Caco-2 (cell line): ENCODE results near the gene PUSL1. TPM values are rescaled to one million over a fixed set of nuclear protein-coding genes. Genes with fewer than 3 reads are reported as not detected.

Experiments used
- BruUV-seq: library from RNA; stranded (reverse); fragments of 400-500 nt; replicated peaks from 2 replicates; lab custom pipeline; 2021; lab: Mats Ljungman, UMichigan
- CTCF ChIA-PET: fragments of 300-600 bp; sonication (Branson Sonifier 250); formaldehyde crosslinking; loops from one replicate; lab custom pipeline; 2022; ENCODE audit warnings: antibody characterized with exemption; lab: Charles Lee
- POLR2A ChIA-PET: fragments of 300-600 bp; sonication (Branson Sonifier 250); formaldehyde crosslinking; loops from one replicate; lab custom pipeline; 2022; ENCODE audit warnings: antibody characterized with exemption; lab: Charles Lee
- DNase-seq, 2 experiments: peaks; one replicate each; pipeline versions ENCODE4 v3.0.0 to v3.0.0-alpha.2; 2020 to 2022
- H3K27me3 ChIP-seq: replicated peaks from 2 replicates; pipeline ENCODE4 v1.6.0; 2011; ENCODE audit warnings: low read length; ENCODE audit not compliant: control insufficient read depth, insufficient read depth
- H3K36me3 ChIP-seq: 2 replicates; pipeline ENCODE4 v1.5.1; 2011; ENCODE audit warnings: low read length; ENCODE audit not compliant: control insufficient read depth, insufficient read depth
- H3K4me1 ChIP-seq: fragments of 250-450 bp; sonication (Bioruptor Pico); 2 replicates; pipeline ENCODE4 v1.5.1; 2020; ENCODE audit warnings: mild to moderate bottlenecking
- H3K4me3 ChIP-seq: 2 replicates; pipeline ENCODE4 v1.5.1; 2011; ENCODE audit warnings: low read depth, mild to moderate bottlenecking, control low read depth, low read length
- H3K9me3 ChIP-seq: fragments of 250-450 bp; sonication (Bioruptor Pico); 2 replicates; pipeline ENCODE4 v1.5.1; 2020; ENCODE audit warnings: mild to moderate bottlenecking, moderate library complexity
- H3K27ac Mint-ChIP-seq: one replicate; pipeline ENCODE4 v1.8.0; 2022; ENCODE audit warnings: mixed read lengths; ENCODE audit not compliant: unreplicated experiment
- H3K27me3 Mint-ChIP-seq: one replicate; pipeline ENCODE4 v1.8.0; 2022; ENCODE audit warnings: mixed read lengths; ENCODE audit not compliant: insufficient read depth, unreplicated experiment
- H3K36me3 Mint-ChIP-seq: one replicate; pipeline ENCODE4 v1.8.0; 2022; ENCODE audit warnings: mild to moderate bottlenecking, mixed read lengths; ENCODE audit not compliant: insufficient read depth, unreplicated experiment
- H3K4me1 Mint-ChIP-seq: one replicate; pipeline ENCODE4 v1.8.0; 2022; ENCODE audit warnings: low read depth, mixed read lengths; ENCODE audit not compliant: unreplicated experiment
- H3K4me3 Mint-ChIP-seq: one replicate; pipeline ENCODE4 v1.8.0; 2022; ENCODE audit warnings: mild to moderate bottlenecking, moderate library complexity, mixed read lengths; ENCODE audit not compliant: unreplicated experiment
- H3K9me3 Mint-ChIP-seq: one replicate; pipeline ENCODE4 v1.8.0; 2022; ENCODE audit warnings: mixed read lengths; ENCODE audit not compliant: unreplicated experiment
- intact Hi-C: fragments of 100-400 bp; cut with micrococcal nuclease; formaldehyde crosslinking; loops from one replicate; pipeline ENCODE4 v1.10.0; 2022; ENCODE audit not compliant: unreplicated experiment
- total RNA-seq: library from RNA; stranded (reverse); gene quantifications from 2 replicates; pipeline ENCODE4 v1.2.3, GENCODE V29; 2022
- TF ChIP-seq, protein P1 (sequence below), 2 experiments: fragments of 200-600 bp in 1 of 2; IDR thresholded peaks; 1 replicate in 1 of 2; 2 replicates in 1 of 2; pipeline versions ENCODE4 v1.5.1 to v1.8.0; 2011 to 2022; ENCODE audit warnings: antibody characterized with exemption in 1 of 2, control low read depth in 1 of 2, inconsistent platforms in 1 of 2, low read depth in 1 of 2, low read length in 1 of 2, mild to moderate bottlenecking in 1 of 2, moderate library complexity in 1 of 2; ENCODE audit not compliant: insufficient read depth in 1 of 2, severe bottlenecking in 1 of 2, unreplicated experiment in 1 of 2

Gene PUSL1
- total RNA-seq, 1 experiment from 2014 or later = 43.8 TPM

DNA sequence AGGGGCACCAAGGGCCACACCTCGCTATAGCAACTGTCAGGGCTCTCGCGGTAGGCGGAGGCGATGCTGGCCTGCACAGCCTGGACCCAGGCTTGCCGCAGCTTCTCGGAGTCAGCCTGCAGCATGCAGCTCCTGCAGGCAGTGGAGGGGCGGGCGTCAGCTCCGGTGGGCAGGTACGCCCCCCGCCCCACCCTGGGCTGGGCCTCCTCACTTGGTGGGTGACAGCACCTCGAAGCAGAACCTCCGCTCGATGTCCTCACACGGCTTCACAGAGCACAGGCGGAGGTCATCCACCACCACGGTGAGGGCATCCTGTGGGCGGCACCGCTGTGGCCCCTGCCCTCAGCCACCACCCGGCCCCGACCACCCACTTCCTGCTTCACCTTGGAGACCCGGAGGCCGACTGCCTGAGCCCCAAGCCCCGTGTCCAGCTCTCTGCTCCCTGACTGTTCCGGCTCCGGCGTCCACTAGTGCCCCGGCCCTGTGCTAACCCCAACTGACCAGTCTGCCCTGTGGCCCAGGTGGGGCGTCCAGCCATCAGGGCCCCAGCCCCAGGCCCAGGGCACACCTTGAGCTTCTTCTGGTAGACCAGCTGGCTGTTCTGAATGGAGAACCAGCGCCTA is 10.5 kb upstream of the PUSL1 start:
- no peak overlapping the region for H3K27ac Mint-ChIP-seq
- Histone ChIP-seq H3K9me3 (no peaks in the 10 kb centered on the region), H3K4me1 (no peaks in the 10 kb centered on the region), H3K27me3 (no peaks in the 10 kb centered on the region), H3K36me3 (no peaks in the 10 kb centered on the region), H3K4me3 (no peak overlapping the region)
- no TSS peak for BruUV-seq
- CTCF ChIA-PET = no interaction called here
- DNase-seq = no peak
- TF ChIP-seq, protein P1, sequence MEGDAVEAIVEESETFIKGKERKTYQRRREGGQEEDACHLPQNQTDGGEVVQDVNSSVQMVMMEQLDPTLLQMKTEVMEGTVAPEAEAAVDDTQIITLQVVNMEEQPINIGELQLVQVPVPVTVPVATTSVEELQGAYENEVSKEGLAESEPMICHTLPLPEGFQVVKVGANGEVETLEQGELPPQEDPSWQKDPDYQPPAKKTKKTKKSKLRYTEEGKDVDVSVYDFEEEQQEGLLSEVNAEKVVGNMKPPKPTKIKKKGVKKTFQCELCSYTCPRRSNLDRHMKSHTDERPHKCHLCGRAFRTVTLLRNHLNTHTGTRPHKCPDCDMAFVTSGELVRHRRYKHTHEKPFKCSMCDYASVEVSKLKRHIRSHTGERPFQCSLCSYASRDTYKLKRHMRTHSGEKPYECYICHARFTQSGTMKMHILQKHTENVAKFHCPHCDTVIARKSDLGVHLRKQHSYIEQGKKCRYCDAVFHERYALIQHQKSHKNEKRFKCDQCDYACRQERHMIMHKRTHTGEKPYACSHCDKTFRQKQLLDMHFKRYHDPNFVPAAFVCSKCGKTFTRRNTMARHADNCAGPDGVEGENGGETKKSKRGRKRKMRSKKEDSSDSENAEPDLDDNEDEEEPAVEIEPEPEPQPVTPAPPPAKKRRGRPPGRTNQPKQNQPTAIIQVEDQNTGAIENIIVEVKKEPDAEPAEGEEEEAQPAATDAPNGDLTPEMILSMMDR (IDR thresholded peaks at IDR 0.05; ENCODE audit: insufficient read depth in 1 of 2, low read depth in 1 of 2, low read length in 1 of 2, severe bottlenecking in 1 of 2, unreplicated experiment in 1 of 2) = no peak
- no peak overlapping the region for H3K4me3 Mint-ChIP-seq
- H3K36me3 Mint-ChIP-seq = peaks cover 12% of the 10 kb centered on the region
- H3K4me1 Mint-ChIP-seq = no peaks in the 10 kb centered on the region
- POLR2A ChIA-PET = no interaction called here
- intact Hi-C loops = no loop called here
- H3K27me3 Mint-ChIP-seq = no peaks in the 10 kb centered on the region
- H3K9me3 Mint-ChIP-seq = no peaks in the 10 kb centered on the region

DNA sequence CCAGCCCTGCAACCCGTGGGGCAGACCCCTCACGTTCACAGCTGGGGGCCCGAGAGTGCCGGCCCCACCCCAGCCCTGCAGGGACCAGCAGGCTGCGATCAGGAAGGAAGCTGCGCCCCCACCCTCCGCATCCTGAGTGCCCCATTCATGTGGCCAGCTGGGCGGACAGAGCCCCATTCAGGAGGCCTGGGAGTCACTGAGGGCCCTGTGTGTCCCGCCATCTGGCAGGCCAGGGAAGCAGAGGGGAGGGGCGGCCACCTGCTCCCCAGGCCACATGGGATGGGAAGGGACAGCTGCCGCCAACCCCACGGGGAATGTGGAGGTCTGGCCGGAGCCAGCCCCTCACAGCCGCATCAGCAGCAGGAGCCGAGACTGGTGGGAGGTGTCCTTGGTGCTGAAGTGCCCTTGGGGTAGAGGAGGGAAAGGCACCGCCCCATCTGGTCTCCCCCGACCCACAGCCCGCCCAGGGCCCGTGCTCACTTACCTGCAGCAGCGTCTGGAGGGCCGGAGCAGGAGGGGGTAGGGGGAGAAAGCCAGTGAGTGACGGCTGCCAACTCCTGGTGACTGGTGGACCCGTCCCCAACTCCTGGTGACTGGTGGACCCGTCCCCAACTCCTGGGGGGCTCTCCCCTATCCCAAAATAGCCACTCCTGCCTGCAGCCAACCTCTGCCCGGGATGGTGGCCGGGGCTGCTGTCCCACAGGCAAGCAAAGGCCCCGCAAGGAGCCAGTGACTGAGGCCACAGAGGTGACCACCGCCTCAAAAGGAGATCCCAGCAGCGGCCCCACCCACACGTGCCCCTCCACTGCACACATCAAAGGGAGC is 9.3 kb upstream of the PUSL1 start:
- Histone ChIP-seq H3K27me3 (no peaks in the 10 kb centered on the region), H3K4me1 (no peaks in the 10 kb centered on the region), H3K36me3 (no peaks in the 10 kb centered on the region), H3K4me3 (no peak overlapping the region), H3K9me3 (no peaks in the 10 kb centered on the region)
- POLR2A ChIA-PET = no interaction called here
- no peaks in the 10 kb centered on the region for H3K9me3 Mint-ChIP-seq
- intact Hi-C loops = no loop called here
- H3K27ac Mint-ChIP-seq = no peak overlapping the region
- no peak overlapping the region for H3K4me3 Mint-ChIP-seq
- CTCF ChIA-PET = no interaction called here
- TF ChIP-seq, protein P1 (IDR thresholded peaks at IDR 0.05; ENCODE audit: insufficient read depth in 1 of 2, low read depth in 1 of 2, low read length in 1 of 2, severe bottlenecking in 1 of 2, unreplicated experiment in 1 of 2) = no peak
- DNase-seq = peak in 1 of 2 experiments; percentile 43
- H3K36me3 Mint-ChIP-seq = peaks cover 12% of the 10 kb centered on the region
- no peaks in the 10 kb centered on the region for H3K4me1 Mint-ChIP-seq
- no TSS peak for BruUV-seq
- no peaks in the 10 kb centered on the region for H3K27me3 Mint-ChIP-seq

DNA sequence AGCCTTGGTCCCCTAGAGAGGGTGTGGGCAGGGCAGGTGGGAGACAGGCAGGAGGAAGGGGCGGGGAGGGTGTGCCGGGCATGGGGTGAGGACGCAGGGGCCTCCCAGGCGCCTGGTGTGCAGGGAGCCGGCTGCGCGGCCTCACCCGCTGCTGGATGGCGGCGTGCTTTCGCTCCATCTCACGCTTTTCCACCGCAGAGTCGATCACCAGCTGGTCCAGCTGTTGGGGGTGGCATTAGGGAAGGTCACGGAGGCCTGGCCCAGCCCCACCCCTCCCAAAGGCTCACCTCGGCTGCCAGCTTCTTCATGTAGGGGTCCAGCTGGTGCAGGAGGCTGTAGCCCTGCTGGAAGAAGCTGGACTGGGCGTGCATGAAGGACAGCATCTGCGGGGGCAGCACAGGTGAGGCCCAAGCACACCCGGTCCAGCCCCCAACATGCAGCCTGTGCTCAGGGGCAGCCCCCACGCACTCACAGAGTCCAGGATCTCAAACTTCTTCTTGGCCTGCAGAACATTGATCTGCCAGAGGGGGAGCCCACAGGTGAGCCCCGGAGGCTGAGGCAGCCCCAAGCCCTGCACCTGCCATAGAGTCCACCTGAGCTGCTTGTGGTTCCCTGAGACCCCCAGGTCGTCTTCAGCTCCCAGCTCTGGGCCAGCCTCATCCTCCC is 8.6 kb upstream of the PUSL1 start:
- DNase-seq = peak in 1 of 2 experiments; percentile 46
- TF ChIP-seq, protein P1 (IDR thresholded peaks at IDR 0.05; ENCODE audit: insufficient read depth in 1 of 2, low read depth in 1 of 2, low read length in 1 of 2, severe bottlenecking in 1 of 2, unreplicated experiment in 1 of 2) = peak; percentile 30 to 50
- peaks cover 12% of the 10 kb centered on the region for H3K36me3 Mint-ChIP-seq
- BruUV-seq = no TSS peak
- ChIA-PET POLR2A (no interaction called here), CTCF (interaction anchor here (0.5 kb wide), 1 partner anchor 26 kb away, joined by 5 read pairs; the partner anchor contains the start of gene UBE2J2)
- Histone ChIP-seq H3K4me1 (peaks cover 6% of the 10 kb centered on the region), H3K27me3 (no peaks in the 10 kb centered on the region), H3K36me3 (no peaks in the 10 kb centered on the region), H3K4me3 (no peak overlapping the region), H3K9me3 (no peaks in the 10 kb centered on the region)
- H3K4me1 Mint-ChIP-seq = no peaks in the 10 kb centered on the region
- intact Hi-C loops = no loop called here
- H3K9me3 Mint-ChIP-seq = no peaks in the 10 kb centered on the region
- H3K27me3 Mint-ChIP-seq = no peaks in the 10 kb centered on the region
- no peak overlapping the region for H3K4me3 Mint-ChIP-seq
- H3K27ac Mint-ChIP-seq = no peak overlapping the region
